T-helper 2 cell treated with Interferon-gamma antibody and Interleukin-4, amounts not matched to agents 100 ng/mL and 5 ng/mL, for 36 hours (primary cell): ENCODE data around the gene KCNK16. TPM values are rescaled to one million over a fixed set of nuclear protein-coding genes. Genes with fewer than 3 reads are reported as not detected.

Experiments
- intact Hi-C: fragments of 100-400 bp; cut with micrococcal nuclease; formaldehyde crosslinking; loops from one replicate; pipeline ENCODE4 v1.15.1; 2023
- total RNA-seq: library from RNA; stranded (reverse); gene quantifications from 2 replicates; pipeline ENCODE4 v1.2.3, GENCODE V29; 2022

Gene KCNK16
- total RNA-seq, 1 donor from 2014 or later: not detected

GRCh38 chr6:39342692-39343395 is 20.3 kb upstream of the KCNK16 start:
- intact Hi-C loops: no loop called here

DNA sequence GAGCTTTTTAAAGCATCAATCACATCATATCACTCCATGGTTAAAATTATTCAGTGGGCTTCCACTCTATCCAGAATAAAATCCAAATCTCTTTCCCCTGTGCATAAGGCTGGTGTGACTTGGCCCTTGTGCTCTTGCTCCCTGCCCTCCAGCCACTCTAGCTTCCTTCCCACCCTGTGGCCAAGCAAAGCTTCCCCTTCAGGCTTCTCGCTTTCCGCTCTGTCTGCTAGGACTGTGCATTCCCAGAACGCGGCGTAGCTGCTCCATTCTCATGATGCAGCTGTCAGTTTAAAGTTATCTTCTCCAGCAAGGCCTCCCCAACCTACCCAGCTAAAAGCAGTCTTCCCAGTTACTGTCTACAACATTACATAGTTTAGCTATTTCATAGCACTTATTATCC is 19.4 kb upstream of the KCNK16 start:
- intact Hi-C loops: no loop called here

DNA sequence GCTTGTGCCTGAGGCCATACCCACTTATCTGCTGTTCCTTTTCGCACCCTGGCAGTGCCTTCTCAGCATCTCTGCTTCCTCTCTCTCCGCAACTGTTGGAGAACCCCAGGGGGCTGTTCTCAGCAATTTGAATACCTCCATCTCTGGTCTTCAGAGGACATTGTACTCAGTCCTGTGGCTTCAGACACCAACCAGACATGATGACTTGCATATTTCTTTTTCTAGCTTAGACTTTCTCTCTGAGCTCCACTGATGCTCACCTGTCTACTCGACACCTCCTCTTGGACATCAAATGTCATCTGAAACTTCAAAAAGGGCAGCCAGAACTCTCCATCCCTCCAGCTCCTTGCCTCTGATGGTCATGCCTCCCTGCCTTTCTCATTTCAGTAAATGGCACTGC is 18.9 kb upstream of the KCNK16 start:
- intact Hi-C loops: no loop called here

DNA sequence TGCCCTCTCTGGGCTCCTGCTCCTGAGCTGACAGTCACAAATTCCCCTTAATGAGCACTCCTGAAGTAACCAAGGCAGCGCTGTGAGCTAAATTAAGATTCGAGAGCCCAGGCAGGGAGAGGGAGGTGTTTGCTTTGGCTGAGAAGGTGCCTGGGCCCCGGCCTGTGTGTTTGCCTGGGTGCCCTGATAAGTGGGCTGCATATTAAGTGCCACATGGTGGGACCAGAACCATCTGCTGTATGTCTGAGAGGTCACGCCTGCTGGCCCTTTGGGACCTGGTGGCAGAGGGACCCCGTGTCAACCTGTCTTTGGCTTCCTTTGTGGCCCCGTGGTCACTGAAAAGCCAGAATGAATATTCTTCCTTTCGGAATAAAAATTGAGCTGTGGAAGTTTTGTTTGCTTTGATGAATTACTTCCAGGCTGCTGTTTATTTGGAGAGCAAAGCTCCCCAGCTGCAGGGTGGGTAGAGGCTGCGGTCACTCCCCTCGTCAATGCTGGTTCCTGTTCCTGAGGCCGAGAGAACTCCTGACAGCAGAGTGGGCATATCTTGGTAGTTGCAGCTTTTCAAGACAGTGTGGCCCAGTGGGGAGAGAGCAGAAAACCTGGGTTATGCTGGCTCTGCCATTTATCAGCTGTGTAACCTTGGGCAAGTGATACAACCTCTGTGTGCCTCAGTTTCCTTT is 17.5 kb upstream of the KCNK16 start:
- intact Hi-C loops: no loop called here

- intact Hi-C loops: no loop called here
Observed at GRCh38 chr6:39339096-39339867, 16.8 kb upstream of the KCNK16 start.

DNA sequence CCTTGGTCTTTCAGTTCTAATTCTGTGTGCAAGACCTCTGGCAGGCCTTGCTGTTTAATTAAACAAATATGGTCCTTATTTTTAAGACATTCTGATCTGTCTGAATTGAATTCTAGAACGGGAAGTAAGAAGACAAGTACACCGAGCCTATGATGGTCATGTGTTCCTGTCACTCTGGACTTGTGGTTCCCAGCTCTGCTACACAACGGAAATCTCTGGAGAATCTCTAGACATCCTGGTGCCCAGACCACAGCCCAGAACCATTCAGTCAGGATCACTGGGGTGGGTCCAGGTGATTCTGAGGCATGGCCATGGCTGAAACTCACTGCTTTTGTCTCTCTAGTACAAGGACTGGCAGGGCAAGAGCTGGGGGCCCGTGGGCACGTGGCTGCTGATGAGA is 15.9 kb upstream of the KCNK16 start:
- intact Hi-C loops: no loop called here

DNA sequence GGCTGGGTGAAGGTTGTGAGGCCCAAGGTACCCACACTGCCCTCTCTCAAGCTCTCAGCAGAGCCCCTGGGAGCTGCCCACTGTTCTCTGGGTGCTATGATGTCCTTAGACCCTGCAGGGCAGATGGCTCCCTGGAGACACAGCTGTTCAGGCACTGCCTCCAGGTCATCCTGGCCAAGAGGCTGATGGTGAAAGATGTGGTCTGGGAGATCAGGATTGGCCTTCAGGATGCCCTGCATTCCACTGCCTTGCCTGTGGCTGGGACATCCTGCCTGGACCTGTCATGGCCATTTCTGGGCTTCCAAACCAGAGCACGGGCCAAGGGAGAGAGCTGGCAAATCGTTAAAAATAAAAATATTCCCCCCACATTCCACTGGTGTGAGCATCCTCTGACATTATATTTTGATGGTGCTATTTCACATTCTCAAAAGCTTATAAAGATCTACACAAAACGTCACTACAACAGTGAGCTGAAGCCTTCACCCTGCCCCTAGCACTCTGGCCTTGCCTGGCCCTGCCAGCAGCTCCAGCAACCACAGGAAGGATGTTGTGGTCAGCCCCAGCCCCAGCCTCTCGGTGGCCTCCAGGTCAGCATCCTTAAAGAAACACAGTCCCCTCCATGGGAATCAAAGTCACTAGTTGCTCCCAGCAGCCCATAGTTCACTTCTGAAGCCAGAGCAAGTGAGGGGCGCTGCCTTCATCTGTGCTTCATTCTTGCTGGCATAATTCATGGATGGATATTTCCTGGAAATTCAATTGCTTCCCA is 13.5 kb upstream of the KCNK16 start:
- intact Hi-C loops: no loop called here

- intact Hi-C loops: no loop called here
Observed at GRCh38 chr6:39333644-39334438, 11.3 kb upstream of the KCNK16 start.

DNA sequence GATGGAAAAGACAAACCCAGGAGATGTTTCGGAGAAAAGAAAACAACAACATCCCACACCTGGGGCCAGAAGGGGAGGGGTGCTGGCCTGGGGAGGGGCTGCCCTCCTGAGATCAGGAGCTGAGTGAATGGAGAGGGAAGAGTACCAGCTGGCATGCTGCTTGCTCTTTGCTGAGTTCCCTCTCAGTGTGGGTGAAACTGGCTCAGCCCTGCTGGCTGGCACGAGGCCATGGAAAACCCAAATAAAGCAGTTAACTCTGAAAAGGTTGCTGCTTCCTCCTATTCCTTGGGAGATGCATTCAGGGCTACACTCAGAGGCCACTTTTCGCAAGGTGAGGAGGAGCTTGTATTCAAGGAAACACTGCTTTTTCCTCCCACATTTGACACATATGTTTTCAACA is 8.0 kb upstream of the KCNK16 start:
- intact Hi-C loops: no loop called here

DNA sequence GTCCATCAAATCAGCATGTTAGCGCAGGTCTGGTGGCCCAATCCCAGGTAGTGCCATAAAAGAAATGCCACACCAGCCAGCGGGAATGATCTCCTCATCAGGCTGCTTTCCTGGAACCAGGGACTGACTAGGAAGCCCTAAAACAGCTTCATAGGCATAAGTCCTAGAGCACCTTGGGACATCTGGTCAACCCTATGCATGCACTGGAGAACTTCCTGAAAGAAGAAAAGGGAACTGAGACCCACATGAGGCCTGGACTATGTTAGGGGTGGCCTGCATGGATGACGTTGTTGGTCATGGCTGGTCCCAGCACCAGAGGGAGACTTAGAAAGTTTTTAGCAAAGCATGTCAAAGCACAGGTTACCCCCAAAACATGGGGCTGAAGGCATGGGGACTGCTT is 7.6 kb upstream of the KCNK16 start:
- intact Hi-C loops: no loop called here

GRCh38 chr6:39328066-39328465 is 5.6 kb upstream of the KCNK16 start:
- intact Hi-C loops: no loop called here

DNA sequence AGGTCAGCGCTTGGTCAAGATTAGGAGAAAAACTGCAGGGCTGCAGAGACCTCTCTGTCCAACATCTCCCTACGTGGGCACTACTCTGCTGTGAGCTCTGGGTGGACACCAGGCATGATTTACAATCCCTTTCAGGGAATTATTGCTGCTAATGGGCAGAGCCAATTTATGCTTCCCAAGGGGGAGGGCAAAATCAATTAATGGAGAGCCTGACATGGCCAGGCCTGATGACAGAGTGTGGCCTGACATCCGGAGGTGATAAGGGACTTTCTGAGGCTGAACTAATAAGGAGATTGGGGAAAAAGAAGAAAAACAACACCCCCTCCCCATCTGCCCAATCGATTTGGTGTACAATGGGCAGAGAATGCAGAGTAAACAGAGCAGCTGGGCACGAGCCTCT is 5.0 kb upstream of the KCNK16 start:
- intact Hi-C loops: no loop called here

GRCh38 chr6:39321761-39322160 is 741 bp downstream of the KCNK16 start:
- intact Hi-C loops: no loop called here

GRCh38 chr6:39320363-39320984 is 2.0 kb downstream of the KCNK16 start:
- intact Hi-C loops: no loop called here

DNA sequence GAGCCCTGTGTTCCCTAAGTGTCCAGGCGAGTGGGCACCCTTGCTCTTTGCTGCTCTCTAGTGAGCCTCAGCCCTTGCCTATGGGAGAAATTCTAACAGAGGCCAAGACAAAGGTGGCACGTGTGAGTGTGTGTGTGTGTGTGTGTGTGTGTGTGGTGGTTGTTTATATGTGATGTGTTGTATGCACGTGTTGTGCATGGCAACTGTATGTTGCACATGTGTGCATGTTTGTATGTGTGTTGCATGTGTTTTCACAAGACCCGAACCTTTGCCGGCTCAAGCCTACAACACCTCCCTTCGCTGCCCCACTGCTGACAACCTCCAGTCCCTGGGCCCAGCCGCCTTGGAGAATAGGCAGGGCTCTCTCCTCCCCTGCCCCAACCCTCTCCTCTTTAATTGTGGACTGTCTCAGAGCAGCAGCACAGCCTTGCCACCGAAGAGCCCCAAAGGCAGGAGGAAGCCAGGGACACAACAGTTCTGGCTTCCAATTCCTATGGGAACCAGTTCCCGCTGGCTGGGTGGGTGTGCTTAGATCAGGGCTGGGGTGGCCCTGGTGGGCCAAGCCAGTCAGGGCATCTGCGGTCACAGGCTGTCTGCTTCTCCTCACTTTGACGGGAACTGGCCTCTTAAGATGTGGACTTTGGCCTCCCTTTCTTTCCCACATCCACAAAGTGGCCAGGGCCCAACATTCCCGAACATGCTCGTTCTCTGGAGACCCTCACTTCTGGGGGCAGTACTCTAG is 2.7 kb downstream of the KCNK16 start:
- intact Hi-C loops: no loop called here

- intact Hi-C loops: no loop called here
Observed at GRCh38 chr6:39317256-39317655, 5.2 kb downstream of the KCNK16 start.

- intact Hi-C loops: no loop called here
Observed at GRCh38 chr6:39314273-39314795, 8.2 kb downstream of the KCNK16 start, which contains the start of gene KCNK17. Gene KCNK17 (minus strand): TSS chr6:39314419. CDS start chr6:39314320, 99 bp downstream.

GRCh38 chr6:39313526-39314272 is 8.8 kb downstream of the KCNK16 start:
- intact Hi-C loops: no loop called here
